Panc1 (cell line): ENCODE results near the gene FAM174B. TPM values are rescaled to one million over a fixed set of nuclear protein-coding genes. Genes with fewer than 3 reads are reported as not detected.

Experiments used
- ATAC-seq: fragments of 200-7000 bp; cut with Tn5 transposase; 2 replicates; pipeline ENCODE4 v1.9.1; 2020; ENCODE audit warnings: mild to moderate bottlenecking, moderate library complexity
- BruUV-seq: library from RNA; stranded (reverse); fragments of 400-500 nt; replicated peaks from 2 replicates; lab custom pipeline; 2021; lab: Mats Ljungman, UMichigan
- CTCF ChIA-PET: fragments of 300-600 bp; sonication (Branson Sonifier 250); formaldehyde crosslinking; loops from one replicate; lab custom pipeline; 2022; ENCODE audit warnings: antibody characterized with exemption; lab: Charles Lee
- POLR2A ChIA-PET: fragments of 300-600 bp; sonication (Branson Sonifier 250); formaldehyde crosslinking; loops from one replicate; lab custom pipeline; 2022; ENCODE audit warnings: antibody characterized with exemption; lab: Charles Lee
- DNase-seq: peaks from one replicate; pipeline ENCODE4 v3.0.0-alpha.2; 2010; ENCODE audit warnings: low read depth, low spot score
- H3K27ac ChIP-seq: 2 replicates; pipeline ENCODE4 v1.5.1; 2011; ENCODE audit warnings: mild to moderate bottlenecking, low read length, inconsistent platforms
- H3K27me3 ChIP-seq: fragments of 200-500 bp; sonication (Bioruptor generic); 2 replicates; pipeline ENCODE4 v1.6.0; 2014; ENCODE audit warnings: low read length, inconsistent platforms; ENCODE audit not compliant: control insufficient read depth, insufficient read depth
- H3K36me3 ChIP-seq: fragments of 200-500 bp; sonication (Bioruptor generic); 2 replicates; pipeline ENCODE4 v1.5.1; 2014; ENCODE audit warnings: inconsistent platforms, mild to moderate bottlenecking, low read length, moderate library complexity; ENCODE audit not compliant: control insufficient read depth, insufficient read depth
- H3K4me1 ChIP-seq: 2 replicates; pipeline ENCODE4 v1.5.1; 2011; ENCODE audit warnings: inconsistent platforms, mild to moderate bottlenecking, low read length, moderate library complexity; ENCODE audit not compliant: control insufficient read depth, insufficient read depth
- H3K4me3 ChIP-seq, 2 experiments: 2 replicates each; pipeline ENCODE4 v1.5.1; 2011 to 2012; ENCODE audit warnings: low read depth in 2 of 2, low read length in 2 of 2, mild to moderate bottlenecking in 2 of 2, inconsistent platforms in 1 of 2, moderate library complexity in 1 of 2
- H3K9me3 ChIP-seq: fragments of 200-500 bp; sonication (Bioruptor generic); 2 replicates; pipeline ENCODE4 v1.5.1; 2014; ENCODE audit warnings: low read depth, mild to moderate bottlenecking, inconsistent platforms, low read length, moderate library complexity; ENCODE audit not compliant: control insufficient read depth, insufficient read depth
- CTCF ChIP-seq: fragments of 450-650 bp; IDR thresholded peaks from 2 replicates; pipeline ENCODE4 v1.5.1; 2017; ENCODE audit warnings: mild to moderate bottlenecking
- POLR2AphosphoS5 ChIP-seq: IDR thresholded peaks from 2 replicates; pipeline ENCODE4 v1.6.1; 2012; ENCODE audit warnings: mild to moderate bottlenecking, low read depth, low read length, moderate library complexity
- REST ChIP-seq, 2 experiments: IDR thresholded peaks; 2 replicates each; pipeline ENCODE4 v1.6.1; 2011 to 2012; ENCODE audit warnings: low read depth in 2 of 2, control low read depth in 1 of 2, low read length in 1 of 2, mild to moderate bottlenecking in 1 of 2, moderate library complexity in 1 of 2; ENCODE audit not compliant: insufficient read depth in 1 of 2
- SIN3A ChIP-seq: IDR thresholded peaks from 2 replicates; pipeline ENCODE4 v1.6.1; 2012; ENCODE audit warnings: low read depth, mild to moderate bottlenecking, low read length, moderate library complexity, borderline replicate concordance; ENCODE audit not compliant: insufficient read depth
- TCF7L2 ChIP-seq: IDR thresholded peaks from 2 replicates; pipeline ENCODE4 v1.6.1; 2011; ENCODE audit warnings: mild to moderate bottlenecking, low read depth, low read length, inconsistent platforms
- in situ Hi-C: cut with HindIII; loops from 2 replicates; pipeline ENCODE4 v1.10.0; 2016; ENCODE audit warnings: low sequenced_read_pairs, low pct_unique_long_range_greater_than_20kb
- intact Hi-C: fragments of 100-400 bp; cut with micrococcal nuclease; formaldehyde crosslinking; loops from one replicate; pipeline ENCODE4 v1.10.0; 2022; ENCODE audit not compliant: unreplicated experiment
- total RNA-seq: library from RNA; stranded (reverse); gene quantifications from one replicate; pipeline ENCODE4 v1.2.1, GENCODE V29; 2021; ENCODE audit not compliant: unreplicated experiment

Gene FAM174B
- total RNA-seq, 1 experiment from 2014 or later = 30.7 TPM

- no peak for DNase-seq
- ChIA-PET POLR2A (no interaction called here), CTCF (no interaction called here)
- no peaks in the 10 kb centered on the region for H3K36me3 ChIP-seq
- intact Hi-C loops (no loop called here), in situ Hi-C loops (no loop called here)
- TF ChIP-seq SIN3A = no peak
- no peak for TF ChIP-seq CTCF
- no peak for TF ChIP-seq POLR2AphosphoS5
- no peak for TF ChIP-seq REST (IDR thresholded peaks at IDR 0.05; ENCODE audit: insufficient read depth in 1 of 2, low read depth in 2 of 2, low read length in 1 of 2)
- TF ChIP-seq TCF7L2 = no peak
- no peaks in the 10 kb centered on the region; the same call in 1 of the 2 replicates for H3K27me3 ChIP-seq
- H3K4me1 ChIP-seq = no peaks in the 10 kb centered on the region
- no TSS peak for BruUV-seq
- no peak for ATAC-seq
- no peak overlapping the region for H3K27ac ChIP-seq
- no peaks in the 10 kb centered on the region for H3K9me3 ChIP-seq
- no peak overlapping the region for H3K4me3 ChIP-seq
Observed at GRCh38 chr15:92584105-92584504, 71.5 kb downstream of the FAM174B start.

GRCh38 chr15:92583096-92584034 is 72.2 kb downstream of the FAM174B start:
- DNase-seq (no peak), ATAC-seq (no peak)
- Histone ChIP-seq H3K4me3 (no peak overlapping the region), H3K9me3 (no peaks in the 10 kb centered on the region), H3K4me1 (no peaks in the 10 kb centered on the region), H3K27ac (no peak overlapping the region), H3K36me3 (no peaks in the 10 kb centered on the region), H3K27me3 (no peaks in the 10 kb centered on the region; the same call in 1 of the 2 replicates)
- CTCF ChIA-PET = interaction anchor here (0.6 kb wide), 1 partner anchor 109 kb away, joined by 6 read pairs; no protein-coding TSS in a partner anchor
- intact Hi-C loops (no loop called here), in situ Hi-C loops (no loop called here)
- POLR2A ChIA-PET = no interaction called here
- no TSS peak for BruUV-seq
- TF ChIP-seq POLR2AphosphoS5 (no peak), REST (IDR thresholded peaks at IDR 0.05; ENCODE audit: insufficient read depth in 1 of 2, low read depth in 2 of 2, low read length in 1 of 2) (no peak), TCF7L2 (no peak), CTCF (no peak), SIN3A (no peak)
